ENCODE results near the gene MBLAC2.

Gene MBLAC2

DNA sequence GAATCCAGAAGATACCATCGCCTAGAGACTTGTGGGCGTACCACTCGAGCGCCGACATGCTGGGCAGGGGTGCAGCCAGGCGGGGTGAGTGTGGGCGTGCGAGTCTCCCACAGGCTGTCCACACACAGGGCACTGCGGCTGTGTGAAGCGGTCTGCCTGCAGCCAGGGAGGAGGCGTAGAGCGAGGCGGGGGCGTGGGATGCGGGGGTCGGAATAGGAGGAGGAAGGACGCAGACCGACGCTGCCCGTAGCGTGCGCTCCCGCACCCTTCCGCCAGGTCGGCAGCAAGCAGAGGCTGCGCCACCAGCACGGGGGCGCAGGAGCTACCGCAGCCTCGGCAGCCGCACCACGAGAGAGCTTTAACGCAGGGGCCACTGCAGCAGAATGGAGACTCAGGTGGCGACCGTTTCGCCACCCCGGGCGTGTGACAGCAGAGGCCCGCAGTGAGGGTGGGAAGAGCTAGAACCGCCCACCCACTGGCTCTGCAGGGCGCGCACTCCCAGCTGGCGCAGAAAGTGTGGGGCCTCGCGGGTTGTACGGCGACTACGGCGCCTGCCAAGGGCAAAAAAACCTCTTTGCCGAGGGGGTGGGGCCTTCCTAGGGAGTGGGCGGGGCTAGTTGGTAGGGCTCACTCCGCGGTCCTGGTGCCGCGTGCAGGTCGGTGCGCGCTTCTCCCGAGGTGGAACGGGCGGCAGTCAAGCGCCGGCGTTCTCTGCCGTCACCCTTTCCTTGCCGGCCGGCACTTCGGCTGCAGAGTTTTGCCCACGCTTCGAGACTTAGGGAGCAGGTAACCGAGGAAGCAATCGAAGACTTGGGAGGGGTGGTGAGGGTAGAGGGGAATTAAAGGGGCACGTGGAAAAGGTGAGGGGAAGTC lies at the start of gene MBLAC2, which contains the start of gene POLR3G:
Gene MBLAC2 (minus strand): TSS at position 537 of the 873 bp plus-strand sequence. CDS start 479 bp downstream, at position 58.
Gene POLR3G (plus strand): TSS at position 630 of the 873 bp plus-strand sequence. CDS start 10,704 bp downstream, outside the sequence.
- TF ChIP-seq CTCF (IDR thresholded peaks at IDR 0.05; ENCODE audit: low read depth, low read length) = peak; percentile 45
- DNase-seq (ENCODE audit: extremely low read depth, low read depth) = peak; percentile 62

- DNase-seq (ENCODE audit: extremely low read depth, low read depth) = no peak
- no peak for TF ChIP-seq CTCF (IDR thresholded peaks at IDR 0.05; ENCODE audit: low read depth, low read length)
These were observed 44.5 kb upstream of the MBLAC2 start for GRCh38 chr5:90519081-90519480.

DNA sequence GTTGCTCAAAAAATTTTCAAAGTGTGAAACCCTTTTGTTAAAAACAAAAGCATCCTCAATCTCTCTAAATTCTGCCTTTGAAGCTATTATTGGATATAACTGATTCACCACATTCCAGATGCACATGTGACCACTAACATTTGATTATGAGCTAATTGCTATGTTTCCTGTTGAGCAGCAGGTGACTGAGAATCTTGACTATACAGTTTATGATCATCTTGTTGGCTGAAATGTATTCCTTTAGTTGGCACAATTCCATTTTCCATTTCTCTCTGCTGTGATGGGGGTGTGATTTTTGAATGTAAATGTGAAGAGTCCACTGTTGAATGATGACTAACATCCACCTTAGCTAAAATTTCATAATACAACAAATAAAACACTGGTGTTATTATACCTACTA lies 44.1 kb upstream of the MBLAC2 start:
- no peak for TF ChIP-seq CTCF (IDR thresholded peaks at IDR 0.05; ENCODE audit: low read depth, low read length)
- DNase-seq (ENCODE audit: extremely low read depth, low read depth) = no peak

GRCh38 chr5:90514520-90514919 lies 39.9 kb upstream of the MBLAC2 start:
- no peak for DNase-seq (ENCODE audit: extremely low read depth, low read depth)
- no peak for TF ChIP-seq CTCF (IDR thresholded peaks at IDR 0.05; ENCODE audit: low read depth, low read length)

DNA sequence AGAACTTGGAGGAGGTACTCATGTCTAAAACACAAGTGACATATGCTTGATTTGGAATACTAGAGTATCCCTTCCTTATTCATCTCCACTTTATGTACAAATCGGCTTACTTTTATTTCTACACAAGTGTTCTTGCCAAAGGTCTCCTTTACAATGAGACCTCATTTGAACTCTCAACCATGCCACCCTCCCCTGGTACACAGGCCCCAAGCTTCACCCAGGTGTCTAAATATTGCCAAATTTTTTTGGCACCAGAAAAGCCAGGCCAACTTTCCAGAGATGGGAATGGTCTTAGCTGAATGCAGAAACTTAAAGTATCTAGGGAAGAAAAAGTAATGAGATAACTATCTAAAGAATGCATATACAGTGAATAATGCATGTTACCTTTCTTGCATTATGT lies 35.9 kb upstream of the MBLAC2 start:
- TF ChIP-seq CTCF (IDR thresholded peaks at IDR 0.05; ENCODE audit: low read depth, low read length) = no peak
- DNase-seq (ENCODE audit: extremely low read depth, low read depth) = no peak

GRCh38 chr5:90506221-90506620 lies 31.6 kb upstream of the MBLAC2 start:
- no peak for DNase-seq (ENCODE audit: extremely low read depth, low read depth)
- no peak for TF ChIP-seq CTCF (IDR thresholded peaks at IDR 0.05; ENCODE audit: low read depth, low read length)

- DNase-seq (ENCODE audit: extremely low read depth, low read depth) = no peak
- no peak for TF ChIP-seq CTCF (IDR thresholded peaks at IDR 0.05; ENCODE audit: low read depth, low read length)
These were observed 30.2 kb upstream of the MBLAC2 start for GRCh38 chr5:90504743-90505142.

Measured in AG09319 (cell line).